ENCODE results near the gene CDC42EP3. TPM values are rescaled to one million over a fixed set of nuclear protein-coding genes. Genes with fewer than 3 reads are reported as not detected.
A peak's percentile ranks its signal among the peaks of the same experiment; 100 is the strongest.

CDC42EP3 gene
- total and polyA plus RNA-seq, 2 experiments from 2014 or later = 31.4 TPM

DNA sequence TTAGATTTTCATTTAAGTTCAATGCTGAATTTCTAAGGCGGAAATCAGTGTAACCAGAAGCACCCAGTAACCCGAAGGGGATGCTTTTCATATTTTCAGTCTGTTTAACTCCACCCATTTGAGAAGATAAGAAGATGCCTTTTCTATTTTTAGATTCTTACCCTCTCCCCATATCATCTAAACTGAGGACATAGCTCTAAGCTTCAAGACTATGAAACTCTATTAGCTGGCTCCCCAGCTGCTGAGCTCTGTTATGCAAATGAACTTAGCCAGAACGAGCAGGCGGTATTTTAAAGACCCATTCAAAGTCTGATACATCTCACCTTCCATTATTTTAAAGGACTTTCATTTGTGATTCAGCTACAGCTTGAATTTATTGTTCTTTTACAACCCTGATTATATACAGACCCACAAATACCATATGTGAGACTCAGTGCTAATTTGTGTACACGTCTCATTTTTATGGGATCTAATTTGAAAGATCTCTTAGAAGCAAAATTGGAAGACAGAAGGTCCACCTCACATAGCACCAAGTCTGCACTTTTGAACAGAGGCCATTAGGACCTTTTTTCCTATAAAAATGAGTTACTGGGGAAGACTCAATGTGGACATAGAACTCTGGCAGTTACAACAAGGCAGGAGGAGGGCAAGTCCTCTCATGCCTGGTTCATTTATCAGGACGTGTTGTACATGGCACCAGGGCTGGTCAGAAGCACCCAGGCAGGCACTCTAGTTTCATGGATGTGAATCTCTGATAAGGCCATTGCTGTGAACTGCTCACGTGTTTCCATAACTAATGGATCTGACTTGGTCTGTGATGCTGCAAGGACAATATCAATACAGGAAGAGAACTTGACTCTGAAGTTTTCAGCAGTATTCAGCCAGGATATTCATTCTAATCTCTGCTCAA lies 16.3 kb downstream of the CDC42EP3 start:
- Histone ChIP-seq H3F3A (replicated peaks; ENCODE audit: low read depth) (peaks cover 11% of the 10 kb centered on the region), H3K4me3 (peak overlapping the region; percentile 36), H2AFZ (no peak overlapping the region), H3K36me3 (ENCODE audit: insufficient read depth) (no peaks in the 10 kb centered on the region), H3K27me3 (ENCODE audit: insufficient read depth) (peaks cover 10% of the 10 kb centered on the region), H4K20me1 (replicated peaks; ENCODE audit: insufficient read depth) (peaks cover 8% of the 10 kb centered on the region; the same call in 1 of the 2 replicates), H3K27ac (ENCODE audit: low read depth) (no peak overlapping the region), H3K4me1 (ENCODE audit: insufficient read depth) (peaks cover 74% of the 10 kb centered on the region), H3K79me2 (replicated peaks; ENCODE audit: insufficient read depth) (peaks cover 75% of the 10 kb centered on the region), H3K4me2 (peak overlapping the region; percentile 73), H3K9me2 (ENCODE audit: insufficient read depth) (no peaks in the 10 kb centered on the region)
- peak; percentile 38; the same call in 1 of the 2 replicates for TF ChIP-seq POLR2AphosphoS5 (IDR thresholded peaks at IDR 0.05; ENCODE audit: low read depth)
- TF ChIP-seq ZNF114 (CRISPR knock-in tag; IDR thresholded peaks at IDR 0.05) = no peak
- peak; percentile 78; the same call in 1 of the 2 replicates for TF ChIP-seq NANOG (IDR thresholded peaks at IDR 0.05; ENCODE audit: borderline replicate concordance)
- H3K36me3 Mint-ChIP-seq (ENCODE audit: low read depth) = peaks cover 22% of the 10 kb centered on the region
- H3K27me3 Mint-ChIP-seq (ENCODE audit: insufficient read depth, low read depth, poor library complexity) = peaks cover 9% of the 10 kb centered on the region
- peak; percentile 67 for ATAC-seq
- peak; percentile 71 for DNase-seq (ENCODE audit: low spot score)
- H3K27ac Mint-ChIP-seq = no peak overlapping the region
- no peaks in the 10 kb centered on the region for H3K9me3 Mint-ChIP-seq
- peaks cover 85% of the 10 kb centered on the region for H3K4me1 Mint-ChIP-seq
- H3K4me3 Mint-ChIP-seq = peak overlapping the region; percentile 58

DNA sequence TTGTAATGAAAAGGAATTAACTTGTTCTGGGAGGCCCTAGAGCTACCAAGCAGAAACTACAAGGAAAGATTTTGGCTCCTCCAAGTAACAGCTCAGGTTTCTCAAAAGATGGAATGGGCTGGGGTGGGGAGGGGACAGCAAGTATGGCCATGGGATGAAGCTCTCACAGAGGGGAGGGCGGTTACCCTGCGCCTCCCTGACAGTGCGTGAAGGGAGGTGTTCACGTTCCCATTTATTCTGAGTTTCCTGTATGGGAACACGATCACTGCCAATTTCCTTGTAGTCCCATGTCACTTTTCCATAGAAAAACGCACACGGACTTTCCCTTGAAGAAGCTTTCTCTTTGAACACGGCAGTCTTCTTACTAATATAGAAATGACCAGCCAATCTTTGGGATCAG lies 17.0 kb downstream of the CDC42EP3 start:
- Mint-ChIP-seq H3K36me3 (ENCODE audit: low read depth) (peaks cover 27% of the 10 kb centered on the region), H3K4me3 (peak overlapping the region; percentile 58), H3K27me3 (ENCODE audit: insufficient read depth, low read depth, poor library complexity) (peaks cover 6% of the 10 kb centered on the region), H3K4me1 (peaks cover 80% of the 10 kb centered on the region), H3K9me3 (no peaks in the 10 kb centered on the region), H3K27ac (peak overlapping the region; percentile 67; the same call in 1 of the 2 replicates)
- Histone ChIP-seq H3K36me3 (ENCODE audit: insufficient read depth) (no peaks in the 10 kb centered on the region), H3K27me3 (ENCODE audit: insufficient read depth) (peaks cover 10% of the 10 kb centered on the region), H3K4me3 (peak overlapping the region; percentile 36), H3K4me2 (peak overlapping the region; percentile 60), H3F3A (replicated peaks; ENCODE audit: low read depth) (peaks cover 11% of the 10 kb centered on the region), H3K9me2 (ENCODE audit: insufficient read depth) (no peaks in the 10 kb centered on the region), H3K79me2 (replicated peaks; ENCODE audit: insufficient read depth) (peaks cover 75% of the 10 kb centered on the region), H2AFZ (no peak overlapping the region), H3K4me1 (ENCODE audit: insufficient read depth) (peaks cover 66% of the 10 kb centered on the region), H4K20me1 (replicated peaks; ENCODE audit: insufficient read depth) (peaks cover 4% of the 10 kb centered on the region; the same call in 1 of the 2 replicates), H3K27ac (ENCODE audit: low read depth) (peak overlapping the region; percentile 36; the same call in 1 of the 2 replicates)
- peak; percentile 28 for ATAC-seq
- peak; percentile 35 for DNase-seq (ENCODE audit: low spot score)
- no peak for TF ChIP-seq CREB1 (CRISPR knock-in tag; IDR thresholded peaks at IDR 0.05; ENCODE audit: low read depth)
- no peak for TF ChIP-seq JUNB (IDR thresholded peaks at IDR 0.05; ENCODE audit: unreplicated experiment)
- TF ChIP-seq EZH2phosphoT487 (IDR thresholded peaks at IDR 0.05; ENCODE audit: unreplicated experiment) = no peak
- TF ChIP-seq NANOG (IDR thresholded peaks at IDR 0.05; ENCODE audit: borderline replicate concordance) = no peak
- no peak for TF ChIP-seq STAT1 (IDR thresholded peaks at IDR 0.05; ENCODE audit: unreplicated experiment)
- TF ChIP-seq ZNF331 (CRISPR knock-in tag; IDR thresholded peaks at IDR 0.05; ENCODE audit: low read depth) = no peak
- TF ChIP-seq, protein P1, sequence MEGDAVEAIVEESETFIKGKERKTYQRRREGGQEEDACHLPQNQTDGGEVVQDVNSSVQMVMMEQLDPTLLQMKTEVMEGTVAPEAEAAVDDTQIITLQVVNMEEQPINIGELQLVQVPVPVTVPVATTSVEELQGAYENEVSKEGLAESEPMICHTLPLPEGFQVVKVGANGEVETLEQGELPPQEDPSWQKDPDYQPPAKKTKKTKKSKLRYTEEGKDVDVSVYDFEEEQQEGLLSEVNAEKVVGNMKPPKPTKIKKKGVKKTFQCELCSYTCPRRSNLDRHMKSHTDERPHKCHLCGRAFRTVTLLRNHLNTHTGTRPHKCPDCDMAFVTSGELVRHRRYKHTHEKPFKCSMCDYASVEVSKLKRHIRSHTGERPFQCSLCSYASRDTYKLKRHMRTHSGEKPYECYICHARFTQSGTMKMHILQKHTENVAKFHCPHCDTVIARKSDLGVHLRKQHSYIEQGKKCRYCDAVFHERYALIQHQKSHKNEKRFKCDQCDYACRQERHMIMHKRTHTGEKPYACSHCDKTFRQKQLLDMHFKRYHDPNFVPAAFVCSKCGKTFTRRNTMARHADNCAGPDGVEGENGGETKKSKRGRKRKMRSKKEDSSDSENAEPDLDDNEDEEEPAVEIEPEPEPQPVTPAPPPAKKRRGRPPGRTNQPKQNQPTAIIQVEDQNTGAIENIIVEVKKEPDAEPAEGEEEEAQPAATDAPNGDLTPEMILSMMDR (conservative IDR thresholded peaks at IDR 0.05; ENCODE audit: low read depth in 2 of 2) = no peak
- TF ChIP-seq, protein P2, sequence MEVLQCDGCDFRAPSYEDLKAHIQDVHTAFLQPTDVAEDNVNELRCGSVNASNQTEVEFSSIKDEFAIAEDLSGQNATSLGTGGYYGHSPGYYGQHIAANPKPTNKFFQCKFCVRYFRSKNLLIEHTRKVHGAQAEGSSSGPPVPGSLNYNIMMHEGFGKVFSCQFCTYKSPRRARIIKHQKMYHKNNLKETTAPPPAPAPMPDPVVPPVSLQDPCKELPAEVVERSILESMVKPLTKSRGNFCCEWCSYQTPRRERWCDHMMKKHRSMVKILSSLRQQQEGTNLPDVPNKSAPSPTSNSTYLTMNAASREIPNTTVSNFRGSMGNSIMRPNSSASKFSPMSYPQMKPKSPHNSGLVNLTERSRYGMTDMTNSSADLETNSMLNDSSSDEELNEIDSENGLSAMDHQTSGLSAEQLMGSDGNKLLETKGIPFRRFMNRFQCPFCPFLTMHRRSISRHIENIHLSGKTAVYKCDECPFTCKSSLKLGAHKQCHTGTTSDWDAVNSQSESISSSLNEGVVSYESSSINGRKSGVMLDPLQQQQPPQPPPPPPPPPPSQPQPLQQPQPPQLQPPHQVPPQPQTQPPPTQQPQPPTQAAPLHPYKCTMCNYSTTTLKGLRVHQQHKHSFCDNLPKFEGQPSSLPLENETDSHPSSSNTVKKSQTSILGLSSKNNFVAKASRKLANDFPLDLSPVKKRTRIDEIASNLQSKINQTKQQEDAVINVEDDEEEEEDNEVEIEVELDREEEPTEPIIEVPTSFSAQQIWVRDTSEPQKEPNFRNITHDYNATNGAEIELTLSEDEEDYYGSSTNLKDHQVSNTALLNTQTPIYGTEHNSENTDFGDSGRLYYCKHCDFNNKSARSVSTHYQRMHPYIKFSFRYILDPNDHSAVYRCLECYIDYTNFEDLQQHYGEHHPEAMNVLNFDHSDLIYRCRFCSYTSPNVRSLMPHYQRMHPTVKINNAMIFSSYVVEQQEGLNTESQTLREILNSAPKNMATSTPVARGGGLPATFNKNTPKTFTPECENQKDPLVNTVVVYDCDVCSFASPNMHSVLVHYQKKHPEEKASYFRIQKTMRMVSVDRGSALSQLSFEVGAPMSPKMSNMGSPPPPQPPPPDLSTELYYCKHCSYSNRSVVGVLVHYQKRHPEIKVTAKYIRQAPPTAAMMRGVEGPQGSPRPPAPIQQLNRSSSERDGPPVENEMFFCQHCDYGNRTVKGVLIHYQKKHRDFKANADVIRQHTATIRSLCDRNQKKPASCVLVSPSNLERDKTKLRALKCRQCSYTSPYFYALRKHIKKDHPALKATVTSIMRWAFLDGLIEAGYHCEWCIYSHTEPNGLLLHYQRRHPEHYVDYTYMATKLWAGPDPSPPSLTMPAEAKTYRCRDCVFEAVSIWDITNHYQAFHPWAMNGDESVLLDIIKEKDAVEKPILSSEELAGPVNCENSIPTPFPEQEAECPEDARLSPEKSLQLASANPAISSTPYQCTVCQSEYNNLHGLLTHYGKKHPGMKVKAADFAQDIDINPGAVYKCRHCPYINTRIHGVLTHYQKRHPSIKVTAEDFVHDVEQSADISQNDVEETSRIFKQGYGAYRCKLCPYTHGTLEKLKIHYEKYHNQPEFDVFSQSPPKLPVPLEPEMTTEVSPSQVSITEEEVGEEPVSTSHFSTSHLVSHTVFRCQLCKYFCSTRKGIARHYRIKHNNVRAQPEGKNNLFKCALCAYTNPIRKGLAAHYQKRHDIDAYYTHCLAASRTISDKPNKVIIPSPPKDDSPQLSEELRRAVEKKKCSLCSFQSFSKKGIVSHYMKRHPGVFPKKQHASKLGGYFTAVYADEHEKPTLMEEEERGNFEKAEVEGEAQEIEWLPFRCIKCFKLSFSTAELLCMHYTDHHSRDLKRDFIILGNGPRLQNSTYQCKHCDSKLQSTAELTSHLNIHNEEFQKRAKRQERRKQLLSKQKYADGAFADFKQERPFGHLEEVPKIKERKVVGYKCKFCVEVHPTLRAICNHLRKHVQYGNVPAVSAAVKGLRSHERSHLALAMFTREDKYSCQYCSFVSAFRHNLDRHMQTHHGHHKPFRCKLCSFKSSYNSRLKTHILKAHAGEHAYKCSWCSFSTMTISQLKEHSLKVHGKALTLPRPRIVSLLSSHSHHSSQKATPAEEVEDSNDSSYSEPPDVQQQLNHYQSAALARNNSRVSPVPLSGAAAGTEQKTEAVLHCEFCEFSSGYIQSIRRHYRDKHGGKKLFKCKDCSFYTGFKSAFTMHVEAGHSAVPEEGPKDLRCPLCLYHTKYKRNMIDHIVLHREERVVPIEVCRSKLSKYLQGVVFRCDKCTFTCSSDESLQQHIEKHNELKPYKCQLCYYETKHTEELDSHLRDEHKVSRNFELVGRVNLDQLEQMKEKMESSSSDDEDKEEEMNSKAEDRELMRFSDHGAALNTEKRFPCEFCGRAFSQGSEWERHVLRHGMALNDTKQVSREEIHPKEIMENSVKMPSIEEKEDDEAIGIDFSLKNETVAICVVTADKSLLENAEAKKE (CRISPR knock-in tag; IDR thresholded peaks at IDR 0.05) = no peak
- TF ChIP-seq ZNF114 (CRISPR knock-in tag; IDR thresholded peaks at IDR 0.05) = no peak
- TF ChIP-seq POLR2AphosphoS5 (IDR thresholded peaks at IDR 0.05; ENCODE audit: low read depth) = no peak
- no peak for TF ChIP-seq EZH2 (IDR thresholded peaks at IDR 0.05; ENCODE audit: low read depth, unreplicated experiment)
